A549 (cell line): ENCODE data around the gene NUP205. TPM values are rescaled to one million over a fixed set of nuclear protein-coding genes. Genes with fewer than 3 reads are reported as not detected.

Experiments used
- ATAC-seq, 2 experiments: fragments of 200-7000 bp in 1 of 2; fragments of >200 bp in 1 of 2; cut with Nextera tagmentation in 1 of 2; cut with Tn5 transposase in 1 of 2; 3 replicates each; pipeline versions ENCODE4 v1.8.0 to v1.9.1; 2018 to 2020; ENCODE audit warnings: mild to moderate bottlenecking in 1 of 2, moderate library complexity in 1 of 2
- CTCF ChIA-PET: fragments of 300-600 bp; sonication (Branson Sonifier 250); formaldehyde crosslinking; extraction: SDS; loops from one replicate; lab custom pipeline; 2021; ENCODE audit warnings: antibody characterized with exemption, inconsistent platforms; lab: Yijun Ruan, JAX
- POLR2A ChIA-PET: fragments of 350-600 bp; formaldehyde crosslinking; extraction: SDS; loops from one replicate; lab custom pipeline; 2021; ENCODE audit warnings: antibody characterized with exemption, inconsistent platforms; lab: Yijun Ruan, JAX
- DNase-seq, 2 experiments: peaks; one replicate each; pipeline versions ENCODE4 v3.0.0 to v3.0.0-alpha.2; 2011 to 2016; ENCODE audit warnings: low read depth in 1 of 2, low spot score in 1 of 2
- FAIRE-seq: peaks from 2 replicates; lab custom pipeline; 2011; peaks lifted over from hg19 to GRCh38; lab: Jason Lieb, UNC
- H3K27ac ChIP-seq, 2 experiments: fragments of >200 bp; sonication (Bioruptor Twin); formaldehyde crosslinking; 3 replicates each; pipeline ENCODE4 v1.5.1; 2016 to 2017
- H3K4me1 ChIP-seq: fragments of >200 bp; sonication (Bioruptor Twin); formaldehyde crosslinking; 3 replicates; pipeline ENCODE4 v1.6.1; 2016
- H3K4me2 ChIP-seq: fragments of >200 bp; sonication (Bioruptor Twin); formaldehyde crosslinking; 3 replicates; pipeline ENCODE4 v1.6.1; 2016
- H3K4me3 ChIP-seq: fragments of >200 bp; sonication (Bioruptor Twin); formaldehyde crosslinking; 3 replicates; pipeline ENCODE4 v1.5.1; 2016
- H3K9me3 ChIP-seq: fragments of >200 bp; sonication (Bioruptor Twin); formaldehyde crosslinking; 3 replicates; pipeline ENCODE4 v1.6.1; 2016
- ATOH8 ChIP-seq: fragments of 250-450 bp; sonication (Bioruptor Pico); IDR thresholded peaks from 2 replicates; pipeline ENCODE4 v1.5.0; 2020; ENCODE audit warnings: low read depth, mild to moderate bottlenecking, moderate library complexity
- BHLHE40 ChIP-seq: IDR thresholded peaks from 2 replicates; pipeline ENCODE4 v1.6.1; 2012; ENCODE audit warnings: low read depth, low read length, inconsistent platforms
- CHD4 ChIP-seq: fragments of 200-600 bp; sonication (generic); IDR thresholded peaks from 2 replicates; pipeline ENCODE4 v1.6.1; 2016; ENCODE audit warnings: antibody characterized with exemption, mild to moderate bottlenecking, borderline replicate concordance
- CTCF ChIP-seq: fragments of >200 bp; sonication (Bioruptor Twin); formaldehyde crosslinking; IDR thresholded peaks from 3 replicates; pipeline ENCODE4 v1.5.1; 2016
- E2F6 ChIP-seq: IDR thresholded peaks from 2 replicates; pipeline ENCODE4 v1.6.1; 2012; ENCODE audit warnings: low read depth, borderline replicate concordance
- EHMT2 ChIP-seq: fragments of 200-600 bp; sonication (generic); IDR thresholded peaks from 2 replicates; pipeline ENCODE4 v1.6.1; 2016; ENCODE audit warnings: antibody characterized with exemption, low read depth, mild to moderate bottlenecking, moderate library complexity
- ELK1 ChIP-seq: fragments of 150-350 bp; IDR thresholded peaks from 2 replicates; pipeline ENCODE4 v1.6.1; 2014; ENCODE audit warnings: low read depth, mild to moderate bottlenecking, low read length
- ESRRA ChIP-seq: fragments of 150-350 bp; IDR thresholded peaks from 2 replicates; pipeline ENCODE4 v1.6.1; 2014; ENCODE audit warnings: mild to moderate bottlenecking, low read length, borderline replicate concordance
- FOSB ChIP-seq: fragments of 250-450 bp; sonication (Bioruptor Pico); IDR thresholded peaks from 2 replicates; pipeline ENCODE4 v1.5.0; 2020; ENCODE audit warnings: mild to moderate bottlenecking, moderate library complexity
- GATA3 ChIP-seq: IDR thresholded peaks from 2 replicates; pipeline ENCODE4 v1.6.1; 2012; ENCODE audit warnings: borderline replicate concordance
- HES2 ChIP-seq: fragments of >200 bp; sonication (Bioruptor Twin); formaldehyde crosslinking; IDR thresholded peaks from 2 replicates; pipeline ENCODE4 v1.6.1; 2016
- HMGXB4 ChIP-seq: fragments of 250-450 bp; sonication (Bioruptor Pico); IDR thresholded peaks from 2 replicates; pipeline ENCODE4 v1.5.0; 2021; ENCODE audit warnings: mild to moderate bottlenecking, moderate library complexity, borderline replicate concordance
- HOXB13 ChIP-seq: fragments of 250-450 bp; sonication (Bioruptor Pico); IDR thresholded peaks from 2 replicates; pipeline ENCODE4 v1.5.0; 2020; ENCODE audit warnings: low read depth, mild to moderate bottlenecking, moderate library complexity
- JUN ChIP-seq, 2 experiments: fragments of >200 bp; sonication (Bioruptor Twin); formaldehyde crosslinking; IDR thresholded peaks; 2 replicates in 1 of 2; 3 replicates in 1 of 2; pipeline ENCODE4 v1.6.1; 2016 to 2017
- JUNB ChIP-seq: fragments of >200 bp; sonication (Bioruptor Twin); formaldehyde crosslinking; IDR thresholded peaks from 2 replicates; pipeline ENCODE4 v1.6.1; 2016
- MAFK ChIP-seq: fragments of 450-650 bp; IDR thresholded peaks from 2 replicates; pipeline ENCODE4 v1.6.1; 2014; ENCODE audit not compliant: partially characterized antibody
- MAZ ChIP-seq: fragments of 150-350 bp; IDR thresholded peaks from 2 replicates; pipeline ENCODE4 v1.6.1; 2014; ENCODE audit warnings: antibody characterized with exemption, low read depth, low read length, borderline replicate concordance
- NFE2L2 ChIP-seq: fragments of 150-350 bp; conservative IDR thresholded peaks from 2 replicates; pipeline ENCODE4 v1.6.1; 2014; ENCODE audit warnings: low read length
- NR3C1 ChIP-seq: fragments of >200 bp; sonication (Bioruptor Twin); formaldehyde crosslinking; IDR thresholded peaks from 3 replicates; pipeline ENCODE4 v1.6.1; 2017
- SREBF2 ChIP-seq: fragments of 450-650 bp; IDR thresholded peaks from 2 replicates; pipeline ENCODE4 v1.6.1; 2014; ENCODE audit warnings: mild to moderate bottlenecking, moderate library complexity
- TFCP2L1 ChIP-seq: fragments of 250-450 bp; sonication (Bioruptor Pico); IDR thresholded peaks from 2 replicates; pipeline ENCODE4 v1.5.0; 2021; ENCODE audit warnings: mild to moderate bottlenecking
- USF2 ChIP-seq: fragments of 450-650 bp; IDR thresholded peaks from 2 replicates; pipeline ENCODE4 v1.6.1; 2014; ENCODE audit warnings: antibody characterized with exemption
- ZFP36 ChIP-seq: fragments of 450-650 bp; IDR thresholded peaks from 2 replicates; pipeline ENCODE4 v1.6.1; 2014; ENCODE audit warnings: borderline replicate concordance; ENCODE audit not compliant: partially characterized antibody
- ZSCAN20 ChIP-seq: fragments of 250-450 bp; sonication (Bioruptor Pico); IDR thresholded peaks from 2 replicates; pipeline ENCODE4 v1.8.0; 2022; ENCODE audit warnings: mild to moderate bottlenecking, moderate library complexity
- WGBS: methylation state at CpG from one replicate; pipeline ENCODE4 v1.1.6; 2017; ENCODE audit errors: missing lambda C conversion rate; 5-methylcytosine and 5-hydroxymethylcytosine counted together
- polyA plus RNA-seq, 4 experiments: library from polyadenylated mRNA; depleted of rRNA in 3 of 4; stranded (reverse); fragments of >200 nt; fragmentation: RNase III in 1 of 4; extraction: RNeasy Plus Mini Kit Qiagen cat#74134 plus additional on column Dnase treatment in 1 of 4; gene quantifications; 2 replicates in 3 of 4; 3 replicates in 1 of 4; pipeline ENCODE4 v1.2.3, GENCODE V29; 2011 to 2017

The NUP205 gene
- polyA plus RNA-seq, 2 of the 4 experiments (the other 2 are of a cell fraction) = 55.0 to 119 TPM

GRCh38 chr7:135537453-135537852, 20.3 kb upstream of the NUP205 start:
- Histone ChIP-seq H3K9me3 (no peaks in the 10 kb centered on the region), H3K4me2 (no peak overlapping the region), H3K4me3 (no peak overlapping the region), H3K4me1 (no peaks in the 10 kb centered on the region), H3K27ac (no peak overlapping the region)
- 60% methylated on average over 1 of the region's 1 CpG for WGBS
- POLR2A ChIA-PET = no interaction called here
- ATAC-seq (no peak), DNase-seq (no peak)
- CTCF ChIA-PET = interaction anchor here (1.3 kb wide), 1 partner anchor 14 kb away, joined by 3 read pairs; no protein-coding TSS in a partner anchor
- TF ChIP-seq BHLHE40 (no peak), ZSCAN20 (no peak), FOSB (CRISPR knock-in tag) (no peak), EHMT2 (no peak), ESRRA (no peak), HOXB13 (CRISPR knock-in tag) (no peak), ATOH8 (CRISPR knock-in tag) (no peak)
- TF ChIP-seq, all 56 proteins: peak for 0
- FAIRE-seq = no peak

GRCh38 chr7:135537905-135538304, 19.8 kb upstream of the NUP205 start:
- FAIRE-seq = no peak
- TF ChIP-seq GATA3 (no peak), TFCP2L1 (no peak), SREBF2 (no peak), CHD4 (no peak), USF2 (no peak)
- TF ChIP-seq, all 56 proteins: peak for 0
- H3K4me1 ChIP-seq = no peaks in the 10 kb centered on the region
- no peaks in the 10 kb centered on the region for H3K9me3 ChIP-seq
- no peak overlapping the region for H3K4me2 ChIP-seq
- ChIA-PET CTCF (interaction anchor here (1.3 kb wide), 1 partner anchor 14 kb away, joined by 3 read pairs; no protein-coding TSS in a partner anchor), POLR2A (no interaction called here)
- DNase-seq (no peak), ATAC-seq (no peak)
- no peak overlapping the region for H3K27ac ChIP-seq
- H3K4me3 ChIP-seq = no peak overlapping the region

GRCh38 chr7:135538376-135538775, 19.3 kb upstream of the NUP205 start:
- Histone ChIP-seq H3K27ac (no peak overlapping the region), H3K4me1 (no peaks in the 10 kb centered on the region), H3K4me3 (no peak overlapping the region), H3K9me3 (no peaks in the 10 kb centered on the region), H3K4me2 (no peak overlapping the region)
- TF ChIP-seq NR3C1 (no peak), GATA3 (no peak), HES2 (no peak), HMGXB4 (CRISPR knock-in tag) (no peak), BHLHE40 (no peak), E2F6 (no peak), MAFK (no peak), TFCP2L1 (no peak), CTCF (no peak), MAZ (no peak), JUNB (no peak), JUN (IDR thresholded peaks at IDR 0.05) (no peak), ZFP36 (no peak), ELK1 (no peak), NFE2L2 (no peak)
- ChIA-PET POLR2A (no interaction called here), CTCF (interaction anchor here (1.3 kb wide), 1 partner anchor 15 kb away, joined by 3 read pairs; no protein-coding TSS in a partner anchor)
- no peak for DNase-seq
- ATAC-seq = no peak
- WGBS = 33% methylated on average over 3 of the region's 3 CpGs
- FAIRE-seq = no peak
